Stimulated activated CD4-positive, alpha-beta T cell treated with anti-CD3 and anti-CD28 coated beads, Interleukin-12 subunit alpha, Interleukin-12 subunit beta, amount 100 ng/mL, for 48 hours (primary cell): ENCODE data around the gene DOCK9.

Experiments
- DNase-seq, 3 donors: peaks; one replicate each; pipeline ENCODE4 v3.0.0-alpha.2; 2020; ENCODE audit warnings: low read depth in 2 of 3, low spot score in 1 of 3

The DOCK9 gene

GRCh38 chr13:98751861-98752466 lies 225.9 kb downstream of the DOCK9 start:
- no peak for DNase-seq

DNA sequence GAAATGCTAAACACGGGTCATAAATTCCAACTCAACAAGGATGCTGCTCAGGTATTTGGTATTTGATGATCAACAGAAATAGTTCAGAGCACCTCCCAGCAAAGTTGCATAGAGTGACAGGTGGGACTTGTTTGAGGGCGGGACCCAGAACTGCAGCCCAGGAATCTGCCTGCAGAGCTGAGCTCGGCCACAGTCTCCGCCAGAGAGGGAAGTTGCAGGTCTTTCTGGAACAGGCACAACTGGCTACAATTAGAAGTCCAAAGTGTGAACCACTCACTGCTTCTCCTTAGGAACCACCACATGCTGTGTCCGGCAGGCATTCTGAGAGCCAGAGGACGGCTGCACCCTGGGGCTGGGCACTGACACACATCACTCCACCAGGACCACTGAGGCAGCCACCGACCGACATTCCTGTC lies 226.5 kb downstream of the DOCK9 start:
- no peak for DNase-seq

- DNase-seq: no peak
These were observed 228.4 kb downstream of the DOCK9 start for GRCh38 chr13:98749501-98749900.

- DNase-seq: no peak
These were observed 230.9 kb downstream of the DOCK9 start for GRCh38 chr13:98746968-98747367.
